Measurements from ENCODE around the gene INPP5A. TPM values are rescaled to one million over a fixed set of nuclear protein-coding genes. Genes with fewer than 3 reads are reported as not detected.

Gene INPP5A
- total RNA-seq, 1 donor from 2014 or later = 41.0 TPM

GRCh38 chr10:132799865-132800264 is 262.3 kb downstream of the INPP5A start:
- no peak for TF ChIP-seq CTCF (IDR thresholded peaks at IDR 0.05; ENCODE audit: unreplicated experiment)
- Mint-ChIP-seq H3K4me3 (no peak overlapping the region), H3K9me3 (no peaks in the 10 kb centered on the region), H3K36me3 (no peaks in the 10 kb centered on the region), H3K27me3 (ENCODE audit: low read depth) (peaks cover 19% of the 10 kb centered on the region), H3K27ac (no peak overlapping the region), H3K4me1 (no peaks in the 10 kb centered on the region)
- no peak for DNase-seq (ENCODE audit: low spot score in 2 of 2, unreplicated experiment in 2 of 2)

- Mint-ChIP-seq H3K27ac (no peak overlapping the region), H3K36me3 (no peaks in the 10 kb centered on the region), H3K9me3 (no peaks in the 10 kb centered on the region), H3K4me3 (no peak overlapping the region), H3K27me3 (ENCODE audit: low read depth) (peaks cover 7% of the 10 kb centered on the region), H3K4me1 (peaks cover 8% of the 10 kb centered on the region)
- no peak for TF ChIP-seq CTCF (IDR thresholded peaks at IDR 0.05; ENCODE audit: unreplicated experiment)
- no peak for DNase-seq (ENCODE audit: low spot score in 2 of 2, unreplicated experiment in 2 of 2)
Observed at GRCh38 chr10:132802048-132802447, 264.5 kb downstream of the INPP5A start.

GRCh38 chr10:132802694-132803320 is 265.2 kb downstream of the INPP5A start:
- DNase-seq (ENCODE audit: low spot score in 2 of 2, unreplicated experiment in 2 of 2) = no peak

GRCh38 chr10:132803416-132804210 is 266.0 kb downstream of the INPP5A start:
- Mint-ChIP-seq H3K36me3 (no peaks in the 10 kb centered on the region), H3K9me3 (no peaks in the 10 kb centered on the region), H3K27me3 (ENCODE audit: low read depth) (peaks cover 2% of the 10 kb centered on the region), H3K4me1 (peaks cover 10% of the 10 kb centered on the region), H3K27ac (no peak overlapping the region), H3K4me3 (no peak overlapping the region)
- no peak for TF ChIP-seq CTCF (IDR thresholded peaks at IDR 0.05; ENCODE audit: unreplicated experiment)
- DNase-seq (ENCODE audit: low spot score in 2 of 2, unreplicated experiment in 2 of 2) = no peak

More at GRCh38 chr10:132802694-132803320, 265.2 kb downstream of the INPP5A start:
- no peak overlapping the region for H3K27ac Mint-ChIP-seq
- no peak overlapping the region for H3K4me3 Mint-ChIP-seq
- TF ChIP-seq CTCF (IDR thresholded peaks at IDR 0.05; ENCODE audit: unreplicated experiment) = no peak
- H3K9me3 Mint-ChIP-seq = no peaks in the 10 kb centered on the region
- no peaks in the 10 kb centered on the region for H3K36me3 Mint-ChIP-seq
- peaks cover 2% of the 10 kb centered on the region for H3K27me3 Mint-ChIP-seq (ENCODE audit: low read depth)
- peaks cover 8% of the 10 kb centered on the region for H3K4me1 Mint-ChIP-seq

GRCh38 chr10:132804287-132804686 is 266.7 kb downstream of the INPP5A start:
- peaks cover 3% of the 10 kb centered on the region for H3K27me3 Mint-ChIP-seq (ENCODE audit: low read depth)
- TF ChIP-seq CTCF (IDR thresholded peaks at IDR 0.05; ENCODE audit: unreplicated experiment) = no peak
- H3K27ac Mint-ChIP-seq = no peak overlapping the region
- no peaks in the 10 kb centered on the region for H3K9me3 Mint-ChIP-seq
- no peak for DNase-seq (ENCODE audit: low spot score in 2 of 2, unreplicated experiment in 2 of 2)
- H3K36me3 Mint-ChIP-seq = no peaks in the 10 kb centered on the region
- no peak overlapping the region for H3K4me3 Mint-ChIP-seq
- peaks cover 10% of the 10 kb centered on the region for H3K4me1 Mint-ChIP-seq

Measured in mesothelial cell of epicardium (in vitro differentiated cells).